ENCODE results near the gene NXPE3.
"Not testable (repeated sequence)": the region's sequence is repeated elsewhere in the genome, so short reads cannot be mapped to it uniquely, and the experiment has no call there.

NXPE3 gene

GRCh38 chr3:101852983-101853840 lies 74.2 kb downstream of the NXPE3 start:
- DNase-seq, result no peak

GRCh38 chr3:101853982-101854381 lies 75.0 kb downstream of the NXPE3 start:
- DNase-seq, result no peak

GRCh38 chr3:101854608-101855304 lies 75.7 kb downstream of the NXPE3 start:
- no peak for DNase-seq

GRCh38 chr3:101857301-101857741 lies 78.3 kb downstream of the NXPE3 start:
- no peak for DNase-seq

GRCh38 chr3:101858464-101859030 lies 79.5 kb downstream of the NXPE3 start:
- DNase-seq, result no peak

GRCh38 chr3:101859882-101860448 lies 81.0 kb downstream of the NXPE3 start:
- DNase-seq, result no peak

GRCh38 chr3:101861212-101861788 lies 82.3 kb downstream of the NXPE3 start:
- no peak for DNase-seq

- DNase-seq, result no peak
Observed at GRCh38 chr3:101861789-101862415, 82.9 kb downstream of the NXPE3 start.

- no peak for DNase-seq
Observed at GRCh38 chr3:101862416-101863165, 83.6 kb downstream of the NXPE3 start.

GRCh38 chr3:101864926-101865325 lies 85.9 kb downstream of the NXPE3 start:
- DNase-seq, result not testable (repeated sequence)

GRCh38 chr3:101865751-101866509 lies 86.9 kb downstream of the NXPE3 start:
- DNase-seq, result no peak

- DNase-seq, result no peak
Observed at GRCh38 chr3:101867511-101867910, 88.5 kb downstream of the NXPE3 start.

GRCh38 chr3:101867996-101868395 lies 89.0 kb downstream of the NXPE3 start:
- DNase-seq, result no peak

- no peak for DNase-seq
Observed at GRCh38 chr3:101868534-101869464, 89.8 kb downstream of the NXPE3 start.

- no peak for DNase-seq
Observed at GRCh38 chr3:101870138-101870537, 91.1 kb downstream of the NXPE3 start.

- no peak for DNase-seq
Observed at GRCh38 chr3:101873619-101874018, 94.6 kb downstream of the NXPE3 start.

- DNase-seq, result no peak
Observed at GRCh38 chr3:101876142-101876541, 97.1 kb downstream of the NXPE3 start.
